Measurements from ENCODE around the gene CHRNA1. TPM values are rescaled to one million over a fixed set of nuclear protein-coding genes. Genes with fewer than 3 reads are reported as not detected.

Gene CHRNA1
- total RNA-seq = not detected in 2 replicates

GRCh38 chr2:174764280-174765255 is at the start of gene CHRNA1:
CHRNA1 (minus strand) TSS chr2:174764472; CDS start chr2:174764394, 78 bp downstream.

Other genes starting within 250 kb of the CHRNA1 start
- gene WIPF1, start 166.7 kb downstream of the CHRNA1 start, total RNA-seq = 6.3 and 7.0 TPM in 2 replicates
- gene CHN1, start 240.9 kb upstream of the CHRNA1 start, total RNA-seq = 3.1 and 9.2 TPM in 2 replicates

Measured in cardiac atrium fibroblast (primary cell).